HEK293 (cell line): ENCODE results near the gene HEATR5B.

Source experiments
- GLI4 ChIP-seq: fragments of 450-650 bp; formaldehyde crosslinking; IDR thresholded peaks from 2 replicates; pipeline ENCODE4 v1.5.1; 2016; ENCODE audit warnings: missing biosample characterization, missing genetic modification characterization
- ZBTB20 ChIP-seq: fragments of 450-650 bp; formaldehyde crosslinking; IDR thresholded peaks from 2 replicates; pipeline ENCODE4 v1.5.1; 2016; ENCODE audit warnings: missing biosample characterization, missing genetic modification characterization

- TF ChIP-seq ZBTB20 (tag by site-specific recombination) (no peak), GLI4 (no peak)
Measured at GRCh38 chr2:37098416-37099118, 14.4 kb upstream of the HEATR5B start.
